ENCODE data around the gene HYAL3. TPM values are rescaled to one million over a fixed set of nuclear protein-coding genes. Genes with fewer than 3 reads are reported as not detected.

HYAL3 gene
- total RNA-seq, 2 donors from 2014 or later: 0.35 to 1.4 TPM

GRCh38 chr3:50268276-50268675 is 30.9 kb downstream of the HYAL3 start:
- DNase-seq (ENCODE audit: low spot score) (no peak), ATAC-seq (ENCODE audit: insufficient number of reproducible peaks, low FRiP score, low read depth) (no peak)
- Histone ChIP-seq H3K9me3 (no peaks in the 10 kb centered on the region), H3K36me3 (no peaks in the 10 kb centered on the region), H3K27ac (peak overlapping the region; percentile 98), H3K27me3 (replicated peaks; ENCODE audit: insufficient read depth) (no peaks in the 10 kb centered on the region), H3K4me3 (peak overlapping the region; percentile 71), H3K4me1 (ENCODE audit: control insufficient read depth in 1 of 2, low read depth in 2 of 2) (peaks cover 33 to 78% of the 10 kb centered on the region in 2 donors)
- TF ChIP-seq CTCF (IDR thresholded peaks at IDR 0.05): no peak

- H3K36me3 ChIP-seq: no peaks in the 10 kb centered on the region
- ATAC-seq (ENCODE audit: insufficient number of reproducible peaks, low FRiP score, low read depth) (no peak), DNase-seq (ENCODE audit: low spot score) (no peak)
- no peaks in the 10 kb centered on the region for H3K27me3 ChIP-seq (replicated peaks; ENCODE audit: insufficient read depth)
- H3K4me1 ChIP-seq (ENCODE audit: control insufficient read depth in 1 of 2, low read depth in 2 of 2): peaks cover 33 to 83% of the 10 kb centered on the region in 2 donors
- TF ChIP-seq CTCF (IDR thresholded peaks at IDR 0.05): no peak
- H3K4me3 ChIP-seq: peak overlapping the region; percentile 71
- no peaks in the 10 kb centered on the region for H3K9me3 ChIP-seq
- H3K27ac ChIP-seq: peak overlapping the region; percentile 98
Observed at GRCh38 chr3:50267280-50267913, 31.8 kb downstream of the HYAL3 start.

- DNase-seq (ENCODE audit: low spot score) (no peak), ATAC-seq (ENCODE audit: insufficient number of reproducible peaks, low FRiP score, low read depth) (no peak)
- H3K4me1 ChIP-seq (ENCODE audit: control insufficient read depth in 1 of 2, low read depth in 2 of 2): peaks cover 33 to 86% of the 10 kb centered on the region in 2 donors
- H3K36me3 ChIP-seq: no peaks in the 10 kb centered on the region
- H3K27ac ChIP-seq: peak overlapping the region; percentile 98
- H3K27me3 ChIP-seq (replicated peaks; ENCODE audit: insufficient read depth): no peaks in the 10 kb centered on the region
- TF ChIP-seq CTCF (IDR thresholded peaks at IDR 0.05): no peak
- H3K4me3 ChIP-seq: peak overlapping the region; percentile 71
- H3K9me3 ChIP-seq: no peaks in the 10 kb centered on the region
Observed at GRCh38 chr3:50266836-50267235, 32.4 kb downstream of the HYAL3 start.

- Histone ChIP-seq H3K36me3 (no peaks in the 10 kb centered on the region), H3K27me3 (replicated peaks; ENCODE audit: insufficient read depth) (no peaks in the 10 kb centered on the region), H3K4me3 (peak overlapping the region; percentile 71), H3K27ac (peak overlapping the region; percentile 98), H3K4me1 (ENCODE audit: control insufficient read depth in 1 of 2, low read depth in 2 of 2) (peaks cover 33 to 94% of the 10 kb centered on the region in 2 donors), H3K9me3 (no peaks in the 10 kb centered on the region)
- DNase-seq (ENCODE audit: low spot score) (no peak), ATAC-seq (ENCODE audit: insufficient number of reproducible peaks, low FRiP score, low read depth) (no peak)
- no peak for TF ChIP-seq CTCF (IDR thresholded peaks at IDR 0.05)
Observed at GRCh38 chr3:50266017-50266416, 33.2 kb downstream of the HYAL3 start.

- no peak for DNase-seq (ENCODE audit: low spot score)
- no peaks in the 10 kb centered on the region for H3K36me3 ChIP-seq
- no peaks in the 10 kb centered on the region for H3K9me3 ChIP-seq
- ATAC-seq (ENCODE audit: insufficient number of reproducible peaks, low FRiP score, low read depth): no peak
- H3K27ac ChIP-seq: peak overlapping the region; percentile 98
- H3K27me3 ChIP-seq (replicated peaks; ENCODE audit: insufficient read depth): no peaks in the 10 kb centered on the region
- peaks cover 33 to 96% of the 10 kb centered on the region in 2 donors for H3K4me1 ChIP-seq (ENCODE audit: control insufficient read depth in 1 of 2, low read depth in 2 of 2)
- TF ChIP-seq CTCF (IDR thresholded peaks at IDR 0.05): no peak
- peak overlapping the region; percentile 27 for H3K4me3 ChIP-seq
Observed at GRCh38 chr3:50265571-50265970, 33.6 kb downstream of the HYAL3 start.

Data from thoracic aorta (tissue), 2 donors.